Peyer's patch (tissue), 4 donors: ENCODE measurements around the gene HELZ.

Experiments used
- CTCF ChIP-seq, 6 experiments: fragments of 450-650 bp in 4 of 6; fragments of 200-600 bp in 2 of 6; sonication (generic) in 1 of 6; IDR thresholded peaks; one replicate each; pipeline ENCODE4 v1.5.1; 2017 to 2019; ENCODE audit warnings: antibody characterized with exemption in 6 of 6, mild to moderate bottlenecking in 3 of 6, moderate library complexity in 1 of 6
- POLR2A ChIP-seq, 2 donors: fragments of 450-650 bp; IDR thresholded peaks; one replicate each; pipeline ENCODE4 v1.5.1; 2017; ENCODE audit warnings: antibody characterized with exemption in 2 of 2, mild to moderate bottlenecking in 2 of 2, moderate library complexity in 2 of 2

GRCh38 chr17:67161573-67161972 lies 83.4 kb downstream of the HELZ start:
- TF ChIP-seq POLR2A (IDR thresholded peaks at IDR 0.05) = no peak
- TF ChIP-seq CTCF (IDR thresholded peaks at IDR 0.05) = no peak
